ENCODE measurements around the gene KCNMA1.

DNA sequence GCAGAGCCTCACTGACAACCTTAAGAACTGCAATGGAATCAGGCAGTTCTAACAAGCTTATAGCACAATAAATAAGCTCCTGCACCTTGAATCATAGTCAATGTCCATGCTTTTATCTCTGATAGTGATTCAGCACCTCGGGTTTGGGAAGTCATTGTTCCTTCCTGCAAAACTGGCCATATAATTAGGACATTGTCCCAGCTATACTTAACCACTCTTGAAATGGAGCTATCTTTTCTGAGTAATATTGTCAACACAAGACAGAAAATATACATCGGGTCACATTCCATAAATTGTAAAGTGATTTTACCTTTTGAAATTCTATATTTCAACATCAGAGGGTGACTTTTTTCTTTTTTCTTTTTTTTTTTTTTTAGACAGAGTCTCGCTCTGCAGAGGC, 682.8 kb downstream of the KCNMA1 start:
- TF ChIP-seq, protein P1, sequence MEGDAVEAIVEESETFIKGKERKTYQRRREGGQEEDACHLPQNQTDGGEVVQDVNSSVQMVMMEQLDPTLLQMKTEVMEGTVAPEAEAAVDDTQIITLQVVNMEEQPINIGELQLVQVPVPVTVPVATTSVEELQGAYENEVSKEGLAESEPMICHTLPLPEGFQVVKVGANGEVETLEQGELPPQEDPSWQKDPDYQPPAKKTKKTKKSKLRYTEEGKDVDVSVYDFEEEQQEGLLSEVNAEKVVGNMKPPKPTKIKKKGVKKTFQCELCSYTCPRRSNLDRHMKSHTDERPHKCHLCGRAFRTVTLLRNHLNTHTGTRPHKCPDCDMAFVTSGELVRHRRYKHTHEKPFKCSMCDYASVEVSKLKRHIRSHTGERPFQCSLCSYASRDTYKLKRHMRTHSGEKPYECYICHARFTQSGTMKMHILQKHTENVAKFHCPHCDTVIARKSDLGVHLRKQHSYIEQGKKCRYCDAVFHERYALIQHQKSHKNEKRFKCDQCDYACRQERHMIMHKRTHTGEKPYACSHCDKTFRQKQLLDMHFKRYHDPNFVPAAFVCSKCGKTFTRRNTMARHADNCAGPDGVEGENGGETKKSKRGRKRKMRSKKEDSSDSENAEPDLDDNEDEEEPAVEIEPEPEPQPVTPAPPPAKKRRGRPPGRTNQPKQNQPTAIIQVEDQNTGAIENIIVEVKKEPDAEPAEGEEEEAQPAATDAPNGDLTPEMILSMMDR (IDR thresholded peaks at IDR 0.05 in 8 of 11, conservative IDR thresholded peaks at IDR 0.05 in 3 of 11), result no peak
- no peak for TF ChIP-seq POLR2A (IDR thresholded peaks at IDR 0.05)
